ENCODE measurements around the gene NT5C2.
"Not testable (repeated sequence)": the region's sequence is repeated elsewhere in the genome, so short reads cannot be mapped to it uniquely, and the experiment has no call there.

The NT5C2 gene

GRCh38 chr10:103157246-103157645, 35.8 kb downstream of the NT5C2 start:
- no peak for DNase-seq

DNA sequence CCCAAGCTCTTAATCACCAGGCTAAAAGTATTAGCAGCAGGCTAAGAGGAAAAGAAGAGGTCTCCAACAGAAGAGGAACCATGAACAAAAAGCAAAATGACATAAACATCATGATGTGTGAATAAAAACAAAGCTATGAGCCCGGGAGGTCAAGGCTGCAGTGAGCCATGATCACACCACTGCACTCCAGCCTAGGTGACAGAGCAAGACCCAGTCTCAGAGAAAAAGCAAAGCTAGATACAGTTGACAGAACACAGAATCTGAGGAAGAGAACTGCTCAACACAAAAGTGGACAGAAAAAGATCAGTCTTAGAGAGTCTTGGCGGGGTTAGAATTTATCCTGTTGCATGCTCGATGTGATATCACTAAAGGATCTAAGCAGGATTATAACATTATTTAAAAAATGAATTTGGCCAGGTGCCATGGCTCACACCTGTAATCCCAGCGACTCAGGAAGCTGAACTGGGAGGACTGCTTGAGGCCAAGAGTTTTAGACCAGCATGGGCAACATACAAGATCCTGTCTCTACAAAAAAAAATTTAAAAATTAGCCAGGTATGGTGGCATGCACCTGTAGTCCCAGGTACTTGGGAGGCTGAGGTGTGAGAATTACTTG, 37.5 kb downstream of the NT5C2 start:
- no peak for DNase-seq

DNA sequence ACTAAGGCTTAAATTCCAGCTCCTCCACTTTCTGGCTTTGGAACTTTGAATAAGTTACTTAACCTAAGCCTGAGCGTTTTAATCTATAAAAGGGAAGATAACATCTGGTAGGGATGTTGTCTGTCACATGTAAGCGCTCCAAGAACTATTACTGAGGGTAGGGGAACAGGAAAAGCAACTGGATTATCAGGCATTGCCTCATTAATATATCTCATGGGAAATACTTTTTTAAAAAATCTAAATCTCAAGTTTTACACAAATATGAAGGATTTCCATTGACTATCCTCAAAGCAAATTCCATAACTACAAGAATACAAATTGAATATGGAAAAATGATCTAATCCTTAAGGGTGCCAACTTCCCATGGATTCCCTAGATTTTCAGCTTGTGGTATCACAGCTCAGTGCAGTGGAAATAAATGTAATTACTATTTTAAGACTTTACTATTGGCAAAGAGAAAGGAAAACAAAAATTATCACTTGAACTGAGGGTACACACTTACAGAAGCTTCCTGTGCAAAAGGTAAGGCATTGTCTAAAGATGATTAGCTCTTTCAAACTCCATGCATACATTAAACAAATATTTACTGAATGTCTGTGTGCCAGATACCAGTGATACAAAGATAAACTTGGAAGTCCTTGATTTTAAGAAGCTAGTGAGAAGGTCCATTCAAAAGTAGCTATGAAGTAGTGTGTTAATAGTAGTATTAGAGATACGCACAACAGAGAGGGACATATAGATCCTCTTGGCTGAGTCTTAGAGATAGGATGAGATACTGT, 38.4 kb downstream of the NT5C2 start:
- DNase-seq, result no peak

DNA sequence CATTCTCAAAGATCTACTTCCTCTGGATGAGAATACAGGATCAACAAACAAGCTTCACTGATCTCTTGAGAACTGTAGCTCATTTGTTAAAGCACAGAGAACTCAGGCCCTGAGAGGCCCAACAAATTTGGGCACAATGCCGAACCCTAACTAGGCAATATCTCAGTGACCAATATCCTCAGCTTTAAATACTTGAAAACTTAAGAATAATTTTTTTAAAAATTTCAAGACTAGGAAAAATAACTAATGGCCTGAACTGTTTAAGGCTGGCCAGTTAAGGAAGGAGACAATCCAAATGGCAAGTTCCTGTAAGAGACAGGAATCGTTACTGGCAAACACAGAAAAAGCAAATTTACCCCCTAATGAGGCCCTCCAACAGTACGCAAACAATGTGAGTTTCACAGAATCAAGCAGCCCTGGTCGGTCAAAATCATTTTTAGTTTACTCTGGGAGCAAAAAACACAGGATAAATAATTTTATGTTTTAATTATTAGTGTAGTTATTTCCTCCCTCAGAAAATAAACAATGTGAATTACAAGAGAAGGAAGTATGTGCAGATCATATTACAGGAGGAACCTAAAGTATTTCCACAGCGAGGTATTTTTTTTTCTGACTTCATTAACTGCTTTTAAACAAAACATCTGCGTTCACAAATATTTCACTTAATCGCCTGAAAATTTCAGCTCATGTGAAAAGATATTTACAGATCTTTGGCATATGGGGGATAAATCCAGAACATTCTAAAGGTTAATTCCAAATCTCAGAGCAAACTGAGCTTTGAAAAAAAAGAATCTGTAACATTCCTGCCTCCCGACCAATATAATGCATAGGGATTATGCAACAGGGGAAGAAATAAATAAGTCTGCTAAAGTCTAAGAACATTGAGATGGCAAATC, 39.5 kb downstream of the NT5C2 start:
- no peak for DNase-seq

DNA sequence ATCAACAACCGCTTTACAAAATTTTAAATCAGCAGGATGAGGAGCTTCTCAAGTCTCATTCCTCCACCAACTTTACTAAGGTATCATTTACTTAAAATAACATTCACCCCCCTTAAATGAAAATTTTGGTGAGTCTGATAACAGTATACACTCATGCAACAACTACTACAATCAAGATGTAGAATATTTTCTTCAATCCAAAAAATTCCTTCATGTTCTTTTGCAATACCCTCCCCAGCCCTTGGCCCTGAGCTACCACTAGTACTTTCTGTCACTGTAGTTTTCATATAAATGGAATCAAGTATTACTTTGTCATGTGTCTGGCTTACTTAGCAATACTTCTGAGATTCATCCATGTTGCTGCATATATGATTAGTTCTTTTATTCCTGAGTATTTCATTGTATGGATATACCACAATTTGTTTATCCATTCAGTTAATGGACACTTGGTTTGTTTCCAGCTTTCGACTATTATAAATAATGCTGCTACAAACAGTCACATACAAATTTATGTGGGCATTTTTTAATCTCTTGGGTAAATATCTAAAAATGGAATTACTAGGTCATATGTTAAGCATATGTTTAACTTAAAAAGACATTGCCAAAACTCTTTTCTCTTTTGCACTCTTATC, 43.0 kb downstream of the NT5C2 start:
- DNase-seq, result no peak

GRCh38 chr10:103147645-103148044, 45.4 kb downstream of the NT5C2 start:
- DNase-seq, result no peak

DNA sequence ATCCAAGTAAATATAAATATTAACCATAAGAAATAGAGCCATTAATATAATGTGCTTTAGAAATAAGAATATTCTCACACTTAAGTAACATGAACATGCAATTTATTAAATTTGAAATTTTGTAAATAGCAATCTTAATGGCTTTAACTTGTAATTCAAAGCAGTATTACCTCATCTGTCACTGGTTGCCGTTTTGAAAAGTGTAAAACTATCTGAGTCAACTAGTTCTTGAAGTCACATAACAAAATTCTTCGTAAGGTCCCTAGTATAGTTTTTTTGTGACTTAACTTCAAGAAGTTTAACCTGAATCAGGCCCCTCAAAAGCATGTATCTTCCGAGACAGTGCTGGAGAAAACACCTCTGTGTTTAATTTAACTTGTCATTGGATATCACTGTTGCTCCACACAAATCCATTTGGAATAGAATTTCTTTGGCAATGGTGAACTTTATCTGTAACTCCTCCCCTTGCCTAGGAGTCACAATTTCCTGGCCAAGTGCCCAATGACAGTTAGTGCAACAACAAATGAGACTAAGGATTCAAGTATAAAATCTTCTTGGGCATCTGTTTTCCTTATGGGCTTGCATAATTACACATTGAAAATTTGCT, 47.1 kb downstream of the NT5C2 start:
- DNase-seq, result peak; percentile 34

DNA sequence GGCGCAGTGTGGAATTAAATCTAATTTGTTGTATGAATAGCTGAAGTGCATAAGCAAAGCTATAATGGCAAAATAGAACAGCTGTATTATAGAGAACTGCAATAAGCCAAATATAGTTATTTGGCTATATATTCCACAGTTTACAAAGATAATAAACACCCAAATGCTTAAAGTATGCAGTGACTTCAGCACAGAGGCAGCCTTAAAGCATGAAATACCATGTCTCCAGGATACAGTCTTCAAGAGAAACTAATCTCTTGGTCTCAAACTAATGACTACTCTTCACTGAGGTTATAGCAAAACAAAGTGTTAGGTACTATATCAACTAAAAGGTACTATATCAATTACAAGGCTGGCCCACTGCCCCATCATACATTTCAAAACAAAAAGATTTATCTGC, 48.0 kb downstream of the NT5C2 start:
- DNase-seq, result no peak

DNA sequence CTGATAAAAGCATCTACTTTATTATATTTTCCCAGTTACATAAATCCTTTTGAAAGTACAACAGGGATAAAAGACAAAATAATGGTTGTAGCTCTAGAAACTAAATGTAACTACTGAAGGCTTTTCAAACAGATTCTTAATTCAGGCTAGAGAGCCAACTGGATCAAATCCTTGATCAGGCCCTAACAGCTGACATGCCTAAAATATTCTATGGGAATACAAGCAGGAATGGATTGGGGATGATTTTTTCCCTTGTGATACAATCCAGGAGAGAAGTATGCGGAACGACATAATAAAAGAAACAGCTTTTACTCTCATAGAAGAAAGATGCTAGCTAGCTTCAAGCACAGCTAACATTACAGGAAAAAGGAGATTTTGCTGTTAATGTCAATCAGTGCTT, 49.0 kb downstream of the NT5C2 start:
- no peak for DNase-seq

GRCh38 chr10:103143641-103144040, 49.4 kb downstream of the NT5C2 start:
- DNase-seq, result not testable (repeated sequence)

GRCh38 chr10:103141950-103142349, 51.1 kb downstream of the NT5C2 start:
- DNase-seq, result no peak

GRCh38 chr10:103140469-103140868, 52.6 kb downstream of the NT5C2 start:
- no peak for DNase-seq

DNA sequence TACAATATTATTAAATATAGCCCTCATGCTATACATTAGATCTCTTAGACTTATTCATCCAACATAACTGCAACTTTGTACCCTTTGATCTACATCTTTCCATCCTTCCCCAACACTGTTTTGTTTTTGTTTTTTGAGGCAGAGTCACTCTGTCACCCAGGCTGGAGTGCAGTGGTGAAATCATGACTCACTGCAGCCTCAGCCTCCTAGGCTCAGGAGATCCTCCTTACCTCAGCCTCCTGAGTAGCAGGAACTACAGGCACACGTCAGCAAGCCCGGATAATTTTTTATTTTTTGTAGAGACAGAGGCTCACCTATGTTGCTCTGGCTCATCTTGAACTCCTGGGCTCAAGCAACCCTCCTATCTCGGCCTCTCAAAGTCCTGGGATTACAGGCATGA, 53.3 kb downstream of the NT5C2 start:
- DNase-seq, result no peak

- DNase-seq, result not testable (repeated sequence)
These were observed 57.9 kb downstream of the NT5C2 start for GRCh38 chr10:103135168-103135567.

GRCh38 chr10:103130910-103131309, 62.2 kb downstream of the NT5C2 start:
- DNase-seq, result no peak

DNA sequence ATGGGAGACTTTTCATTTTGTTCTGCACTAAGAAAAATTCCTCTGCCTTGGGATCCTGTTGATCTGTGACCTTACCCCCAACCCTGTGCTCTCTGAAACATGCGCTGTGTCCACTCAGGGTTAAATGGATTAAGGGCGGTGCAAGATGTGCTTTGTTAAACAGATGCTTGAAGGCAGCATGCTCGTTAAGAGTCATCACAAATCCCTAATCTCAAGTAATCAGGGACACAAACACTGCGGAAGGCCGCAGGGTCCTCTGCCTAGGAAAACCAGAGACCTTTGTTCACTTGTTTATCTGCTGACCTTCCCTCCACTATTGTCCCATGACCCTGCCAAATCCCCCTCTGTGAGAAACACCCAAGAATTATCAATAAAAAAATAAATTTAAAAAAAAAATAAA, 62.9 kb downstream of the NT5C2 start:
- not testable (repeated sequence) for DNase-seq

DNA sequence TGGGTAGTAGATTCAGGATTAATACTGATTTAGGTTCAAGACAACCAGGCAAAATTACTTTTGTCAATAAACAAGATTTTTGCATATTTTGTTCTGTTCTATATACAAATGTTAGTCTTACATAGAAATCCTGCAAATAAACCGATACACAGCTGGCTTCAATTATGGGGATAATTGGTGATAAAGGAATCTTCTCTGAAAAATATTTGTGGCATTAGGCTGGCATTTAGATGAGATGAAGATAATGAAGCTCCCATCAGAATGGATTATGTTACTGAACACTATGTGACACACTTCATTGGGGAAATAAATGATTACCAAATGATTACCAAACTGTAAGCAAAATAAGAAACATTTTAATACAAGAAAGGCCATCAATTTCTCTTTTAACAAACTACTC, 65.8 kb downstream of the NT5C2 start:
- DNase-seq, result no peak

GRCh38 chr10:103125323-103126267, 67.5 kb downstream of the NT5C2 start:
- DNase-seq, result no peak

DNA sequence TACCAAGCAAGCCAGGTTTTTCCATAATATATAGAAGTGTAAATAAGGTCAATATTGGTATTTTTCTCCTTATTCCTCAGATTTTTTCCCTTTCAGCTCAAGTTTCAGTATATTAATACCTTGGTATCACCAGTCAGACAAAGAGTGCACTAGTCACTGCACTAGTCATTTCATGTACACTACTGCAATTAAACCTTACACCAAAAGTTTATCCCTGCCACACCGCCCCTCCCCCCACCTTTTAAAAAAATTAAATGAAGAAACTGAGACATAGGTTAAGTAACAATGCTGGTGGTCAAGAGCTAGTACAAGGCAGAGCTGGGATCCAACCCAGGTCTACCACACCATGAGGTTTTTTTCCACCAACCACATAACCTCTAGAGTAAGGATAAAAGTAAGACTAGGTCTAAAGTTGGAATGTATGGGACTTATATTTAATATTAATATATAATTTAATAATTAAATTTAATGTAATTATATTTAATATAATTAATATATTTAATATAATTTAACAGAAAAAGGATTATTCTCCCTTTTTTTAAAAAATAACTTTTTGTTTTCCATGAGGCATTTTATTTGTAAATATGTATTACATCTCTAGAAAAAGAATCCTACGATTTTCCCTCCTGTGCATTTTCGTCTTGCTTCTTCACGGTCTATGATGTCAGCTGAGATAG, 68.5 kb downstream of the NT5C2 start:
- no peak for DNase-seq

DNA sequence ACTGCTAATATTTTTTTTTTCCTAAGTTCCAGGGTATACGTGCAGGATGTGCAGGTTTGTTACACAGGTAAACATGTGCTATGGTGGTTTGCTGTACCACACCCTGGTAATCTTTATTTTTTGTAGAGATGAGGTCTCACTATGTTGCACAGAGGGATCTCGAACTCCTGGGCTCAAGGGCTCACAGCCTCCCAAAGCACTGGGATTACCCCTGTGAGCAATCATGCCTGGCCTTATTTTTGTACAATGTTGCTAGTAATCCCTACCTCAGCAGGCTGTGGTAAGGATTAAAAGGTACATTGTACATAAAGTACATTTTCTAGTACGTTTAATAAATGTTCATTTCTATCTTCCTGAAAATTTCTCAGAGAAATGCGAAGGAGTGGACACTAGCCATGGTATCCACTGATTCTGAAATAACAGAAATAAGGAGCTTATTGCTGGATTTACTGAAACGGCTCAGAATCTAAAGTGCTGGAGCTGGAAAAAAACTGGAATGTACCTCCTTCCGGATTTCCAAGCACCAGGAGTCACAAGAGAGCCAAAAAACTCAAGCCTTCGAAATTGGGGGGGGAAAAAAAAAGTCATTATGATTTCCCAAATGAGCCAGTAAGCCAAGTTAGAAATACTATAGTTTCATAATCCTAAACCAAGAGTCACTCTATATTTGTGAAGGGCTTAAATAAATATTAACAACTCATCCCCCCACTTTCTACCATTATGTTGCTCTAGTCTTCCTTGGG, 69.6 kb downstream of the NT5C2 start:
- DNase-seq, result no peak
